ENCODE data around the gene ANXA3. TPM values are rescaled to one million over a fixed set of nuclear protein-coding genes. Genes with fewer than 3 reads are reported as not detected.

Gene ANXA3
- total RNA-seq, 1 donor from 2014 or later, result 68.7 TPM

DNA sequence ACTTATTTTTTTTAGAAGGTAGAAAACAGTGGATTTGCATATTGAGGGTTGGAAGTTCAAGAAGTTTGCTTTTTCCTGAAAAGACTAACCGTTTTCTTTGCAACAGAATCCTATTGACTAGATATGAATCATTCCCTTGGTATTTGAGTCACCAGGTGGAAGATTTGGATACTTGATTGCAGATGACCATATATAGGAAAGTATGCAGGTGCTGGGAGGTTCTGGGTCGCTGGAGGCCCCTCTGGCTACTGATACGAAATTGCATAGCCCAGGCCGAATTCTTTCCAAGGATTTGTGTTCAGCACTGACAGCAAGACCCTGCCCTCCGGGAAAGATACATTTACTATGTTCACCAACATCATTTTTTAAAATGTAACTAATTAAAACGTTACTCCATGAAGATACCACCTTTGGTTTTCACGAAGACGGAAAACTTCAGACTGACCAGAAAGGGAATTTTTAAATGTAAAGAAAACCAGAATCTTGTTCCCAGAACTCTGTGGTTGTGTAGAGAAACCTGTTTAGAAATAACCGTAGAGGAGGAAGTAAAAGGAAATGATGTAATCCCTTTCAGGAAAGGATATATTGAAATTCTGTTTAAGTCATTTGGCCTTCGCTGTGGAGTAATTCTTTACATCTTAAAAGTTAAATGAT is 946 bp downstream of the ANXA3 start:
- no peaks in the 10 kb centered on the region for H3K79me2 ChIP-seq (ENCODE audit: insufficient read depth, low read length)
- H3K36me3 ChIP-seq (ENCODE audit: insufficient read depth, low read length), result no peaks in the 10 kb centered on the region
- peak overlapping the region; percentile 89 for H3K4me2 ChIP-seq (ENCODE audit: low read length)
- no peaks in the 10 kb centered on the region for H4K20me1 ChIP-seq (ENCODE audit: insufficient read depth, low read length)
- no peaks in the 10 kb centered on the region for H3K27me3 ChIP-seq (ENCODE audit: insufficient read depth, low read length)
- H3K4me3 ChIP-seq (ENCODE audit: insufficient read depth, low read depth, low read length), result peak overlapping the region; percentile 57
- peak overlapping the region; percentile 92 for H3K27ac Mint-ChIP-seq (ENCODE audit: unreplicated experiment)
- no peaks in the 10 kb centered on the region for H3K27me3 Mint-ChIP-seq (ENCODE audit: low read depth, unreplicated experiment)
- FAIRE-seq, result no peak
- H3K4me1 Mint-ChIP-seq (ENCODE audit: low read depth, unreplicated experiment), result peaks cover 24% of the 10 kb centered on the region
- H3K36me3 Mint-ChIP-seq (ENCODE audit: low read depth, unreplicated experiment), result peaks cover 6% of the 10 kb centered on the region
- no peaks in the 10 kb centered on the region for H3K9me3 Mint-ChIP-seq (ENCODE audit: unreplicated experiment)
- TF ChIP-seq, protein P1, sequence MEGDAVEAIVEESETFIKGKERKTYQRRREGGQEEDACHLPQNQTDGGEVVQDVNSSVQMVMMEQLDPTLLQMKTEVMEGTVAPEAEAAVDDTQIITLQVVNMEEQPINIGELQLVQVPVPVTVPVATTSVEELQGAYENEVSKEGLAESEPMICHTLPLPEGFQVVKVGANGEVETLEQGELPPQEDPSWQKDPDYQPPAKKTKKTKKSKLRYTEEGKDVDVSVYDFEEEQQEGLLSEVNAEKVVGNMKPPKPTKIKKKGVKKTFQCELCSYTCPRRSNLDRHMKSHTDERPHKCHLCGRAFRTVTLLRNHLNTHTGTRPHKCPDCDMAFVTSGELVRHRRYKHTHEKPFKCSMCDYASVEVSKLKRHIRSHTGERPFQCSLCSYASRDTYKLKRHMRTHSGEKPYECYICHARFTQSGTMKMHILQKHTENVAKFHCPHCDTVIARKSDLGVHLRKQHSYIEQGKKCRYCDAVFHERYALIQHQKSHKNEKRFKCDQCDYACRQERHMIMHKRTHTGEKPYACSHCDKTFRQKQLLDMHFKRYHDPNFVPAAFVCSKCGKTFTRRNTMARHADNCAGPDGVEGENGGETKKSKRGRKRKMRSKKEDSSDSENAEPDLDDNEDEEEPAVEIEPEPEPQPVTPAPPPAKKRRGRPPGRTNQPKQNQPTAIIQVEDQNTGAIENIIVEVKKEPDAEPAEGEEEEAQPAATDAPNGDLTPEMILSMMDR (IDR thresholded peaks at IDR 0.05; ENCODE audit: insufficient read depth, low read depth, low read length), result no peak
- no peak for TF ChIP-seq EZH2 (IDR thresholded peaks at IDR 0.05; ENCODE audit: insufficient read depth, low read length)
- H3K27ac ChIP-seq (ENCODE audit: low read depth, low read length), result peak overlapping the region; percentile 76
- peak; percentile 64 for DNase-seq (ENCODE audit: low read depth)
- H3K4me3 Mint-ChIP-seq (ENCODE audit: unreplicated experiment), result peak overlapping the region; percentile 76
- no peak overlapping the region for H2AFZ ChIP-seq (ENCODE audit: low read depth, low read length)
- peaks cover 18% of the 10 kb centered on the region for H3K4me1 ChIP-seq (ENCODE audit: insufficient read depth, low read length)
- no peaks in the 10 kb centered on the region for H3K9me3 ChIP-seq (ENCODE audit: insufficient read depth, low read depth, low read length)
- peak overlapping the region; percentile 80 for H3K9ac ChIP-seq (ENCODE audit: low read length)

DNA sequence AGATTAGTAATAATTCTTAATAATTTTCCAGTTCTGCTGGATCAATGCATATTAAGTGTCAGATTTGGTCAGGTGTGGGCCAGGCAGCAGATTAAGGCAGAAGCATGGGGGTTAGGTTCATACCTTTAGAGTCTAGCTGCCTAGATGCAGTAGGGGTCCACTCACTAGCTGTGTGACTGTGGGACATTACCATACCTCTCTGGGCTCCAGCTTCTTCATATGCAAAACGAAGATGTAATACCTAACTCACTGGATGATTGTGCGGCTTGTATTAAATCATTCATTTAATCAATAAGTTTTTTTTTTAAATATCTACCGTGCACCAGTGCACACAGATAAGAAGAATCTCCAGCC is 1.4 kb downstream of the ANXA3 start:
- TF ChIP-seq EZH2 (IDR thresholded peaks at IDR 0.05; ENCODE audit: insufficient read depth, low read length), result no peak
- TF ChIP-seq, protein P1 (IDR thresholded peaks at IDR 0.05; ENCODE audit: insufficient read depth, low read depth, low read length), result no peak
- peak overlapping the region; percentile 92 for H3K27ac Mint-ChIP-seq (ENCODE audit: unreplicated experiment)

DNA sequence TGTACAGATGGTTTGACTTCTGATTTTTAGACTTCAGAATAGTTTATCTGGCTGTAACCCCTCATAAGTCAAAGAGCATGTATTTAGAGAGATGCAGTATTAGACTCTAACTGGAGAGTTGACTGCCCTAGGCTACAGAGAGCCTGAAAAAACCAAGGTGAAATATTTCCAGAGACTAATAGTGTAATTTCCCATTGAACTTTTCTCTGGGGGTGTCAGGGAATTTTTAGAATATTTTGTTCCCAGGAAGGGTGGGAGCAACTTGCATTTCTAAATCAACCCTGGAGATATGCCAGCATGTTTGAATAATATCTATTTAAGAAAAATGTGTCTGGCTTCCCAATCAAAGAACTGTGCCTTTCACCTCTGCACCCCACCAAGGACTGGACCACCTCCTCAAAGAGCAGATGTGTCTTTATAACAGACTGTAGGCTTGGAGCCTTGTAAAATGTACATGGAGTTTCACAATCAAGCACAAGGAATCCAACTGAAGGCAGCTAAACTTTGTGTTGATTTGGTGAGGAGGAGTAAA is 2.0 kb downstream of the ANXA3 start:
- H3K36me3 Mint-ChIP-seq (ENCODE audit: low read depth, unreplicated experiment), result peaks cover 6% of the 10 kb centered on the region
- Histone ChIP-seq H3K4me1 (ENCODE audit: insufficient read depth, low read length) (peaks cover 18% of the 10 kb centered on the region), H2AFZ (ENCODE audit: low read depth, low read length) (no peak overlapping the region), H3K27ac (ENCODE audit: low read depth, low read length) (no peak overlapping the region), H3K9me3 (ENCODE audit: insufficient read depth, low read depth, low read length) (no peaks in the 10 kb centered on the region), H3K79me2 (ENCODE audit: insufficient read depth, low read length) (no peaks in the 10 kb centered on the region), H3K9ac (ENCODE audit: low read length) (no peak overlapping the region), H3K4me2 (ENCODE audit: low read length) (no peak overlapping the region), H4K20me1 (ENCODE audit: insufficient read depth, low read length) (no peaks in the 10 kb centered on the region), H3K27me3 (ENCODE audit: insufficient read depth, low read length) (no peaks in the 10 kb centered on the region), H3K36me3 (ENCODE audit: insufficient read depth, low read length) (no peaks in the 10 kb centered on the region), H3K4me3 (ENCODE audit: insufficient read depth, low read depth, low read length) (no peak overlapping the region)
- TF ChIP-seq, protein P1 (IDR thresholded peaks at IDR 0.05; ENCODE audit: insufficient read depth, low read depth, low read length), result no peak
- no peak for TF ChIP-seq EZH2 (IDR thresholded peaks at IDR 0.05; ENCODE audit: insufficient read depth, low read length)
- peak overlapping the region; percentile 76 for H3K4me3 Mint-ChIP-seq (ENCODE audit: unreplicated experiment)
- no peaks in the 10 kb centered on the region for H3K9me3 Mint-ChIP-seq (ENCODE audit: unreplicated experiment)
- DNase-seq (ENCODE audit: low read depth), result peak; percentile 34
- H3K4me1 Mint-ChIP-seq (ENCODE audit: low read depth, unreplicated experiment), result peaks cover 26% of the 10 kb centered on the region
- H3K27ac Mint-ChIP-seq (ENCODE audit: unreplicated experiment), result peak overlapping the region; percentile 92
- no peaks in the 10 kb centered on the region for H3K27me3 Mint-ChIP-seq (ENCODE audit: low read depth, unreplicated experiment)
- no peak for FAIRE-seq

More for the DNA sequence above, 1.4 kb downstream of the ANXA3 start:
- Histone ChIP-seq H3K4me2 (ENCODE audit: low read length) (peak overlapping the region; percentile 89), H3K4me1 (ENCODE audit: insufficient read depth, low read length) (peaks cover 18% of the 10 kb centered on the region), H3K4me3 (ENCODE audit: insufficient read depth, low read depth, low read length) (no peak overlapping the region), H4K20me1 (ENCODE audit: insufficient read depth, low read length) (no peaks in the 10 kb centered on the region), H3K27ac (ENCODE audit: low read depth, low read length) (no peak overlapping the region), H3K9me3 (ENCODE audit: insufficient read depth, low read depth, low read length) (no peaks in the 10 kb centered on the region), H3K27me3 (ENCODE audit: insufficient read depth, low read length) (no peaks in the 10 kb centered on the region), H2AFZ (ENCODE audit: low read depth, low read length) (no peak overlapping the region), H3K79me2 (ENCODE audit: insufficient read depth, low read length) (no peaks in the 10 kb centered on the region), H3K36me3 (ENCODE audit: insufficient read depth, low read length) (no peaks in the 10 kb centered on the region), H3K9ac (ENCODE audit: low read length) (no peak overlapping the region)
- Mint-ChIP-seq H3K36me3 (ENCODE audit: low read depth, unreplicated experiment) (peaks cover 6% of the 10 kb centered on the region), H3K27me3 (ENCODE audit: low read depth, unreplicated experiment) (no peaks in the 10 kb centered on the region), H3K4me3 (ENCODE audit: unreplicated experiment) (peak overlapping the region; percentile 76), H3K9me3 (ENCODE audit: unreplicated experiment) (no peaks in the 10 kb centered on the region), H3K4me1 (ENCODE audit: low read depth, unreplicated experiment) (peaks cover 26% of the 10 kb centered on the region)
- FAIRE-seq (no peak), DNase-seq (ENCODE audit: low read depth) (no peak)
